SK-N-SH treated with all-trans-retinoic acid at 6 μM for 48 hours (cell line): ENCODE measurements around the gene SPTB.

ENCODE experiments used
- ATAC-seq: fragments of 200-7000 bp; cut with Tn5 transposase; 3 replicates; pipeline ENCODE4 v1.9.1; 2020; ENCODE audit warnings: mild to moderate bottlenecking, moderate library complexity
- ARNTL ChIP-seq: fragments of 450-650 bp; formaldehyde crosslinking; IDR thresholded peaks from 2 replicates; pipeline ENCODE4 v1.5.0; 2020; ENCODE audit warnings: low read depth, mild to moderate bottlenecking, moderate library complexity, borderline replicate concordance
- BACH2 ChIP-seq: fragments of 250-450 bp; sonication (Bioruptor Pico); IDR thresholded peaks from 2 replicates; pipeline ENCODE4 v1.9.0; 2021; ENCODE audit warnings: mild to moderate bottlenecking, borderline replicate concordance
- CSDC2 ChIP-seq: fragments of 250-450 bp; sonication (Bioruptor Pico); IDR thresholded peaks from 2 replicates; pipeline ENCODE4 v1.5.0; 2020; ENCODE audit warnings: mild to moderate bottlenecking, moderate library complexity
- ESRRG ChIP-seq: fragments of 250-450 bp; sonication (Bioruptor Pico); IDR thresholded peaks from 2 replicates; pipeline ENCODE4 v1.6.1; 2021; ENCODE audit warnings: mild to moderate bottlenecking
- GLIS3 ChIP-seq: fragments of 250-450 bp; sonication (Bioruptor Pico); IDR thresholded peaks from 2 replicates; pipeline ENCODE4 v1.5.0; 2020; ENCODE audit warnings: mild to moderate bottlenecking, moderate library complexity
- ISL1 ChIP-seq: fragments of 250-450 bp; sonication (Bioruptor Pico); IDR thresholded peaks from 2 replicates; pipeline ENCODE4 v2.1.2; 2022; ENCODE audit warnings: mild to moderate bottlenecking, moderate library complexity
- OSR1 ChIP-seq: fragments of 250-450 bp; sonication (Bioruptor Pico); IDR thresholded peaks from 2 replicates; pipeline ENCODE4 v1.8.0; 2022; ENCODE audit warnings: moderate library complexity, mild to moderate bottlenecking, inconsistent platforms
- PPARA ChIP-seq: fragments of 250-450 bp; sonication (Bioruptor Pico); IDR thresholded peaks from 2 replicates; pipeline ENCODE4 v1.5.0; 2020; ENCODE audit warnings: mild to moderate bottlenecking, borderline replicate concordance
- SNAI2 ChIP-seq: fragments of 250-450 bp; sonication (Bioruptor Pico); IDR thresholded peaks from 2 replicates; pipeline ENCODE4 v1.5.0; 2020; ENCODE audit warnings: mild to moderate bottlenecking, moderate library complexity
- TCF4 ChIP-seq: fragments of 250-450 bp; sonication (Bioruptor Pico); IDR thresholded peaks from 2 replicates; pipeline ENCODE4 v1.8.0; 2021; ENCODE audit warnings: mild to moderate bottlenecking, moderate library complexity, borderline replicate concordance
- TOX ChIP-seq: fragments of 250-450 bp; sonication (Bioruptor Pico); IDR thresholded peaks from 2 replicates; pipeline ENCODE4 v1.8.0; 2021; ENCODE audit warnings: mild to moderate bottlenecking, moderate library complexity, borderline replicate concordance
- ZC3H10 ChIP-seq: fragments of 250-450 bp; sonication (Bioruptor Pico); IDR thresholded peaks from 2 replicates; pipeline ENCODE4 v1.5.1; 2021; ENCODE audit warnings: mild to moderate bottlenecking, moderate library complexity
- ZFP3 ChIP-seq: fragments of 250-450 bp; sonication (Bioruptor Pico); IDR thresholded peaks from 2 replicates; pipeline ENCODE4 v1.5.0; 2020; ENCODE audit warnings: mild to moderate bottlenecking, moderate library complexity
- ZFP30 ChIP-seq: fragments of 450-650 bp; formaldehyde crosslinking; IDR thresholded peaks from 2 replicates; pipeline ENCODE4 v1.5.0; 2022; ENCODE audit warnings: mild to moderate bottlenecking, moderate library complexity
- ZNF565 ChIP-seq: fragments of 450-650 bp; formaldehyde crosslinking; conservative IDR thresholded peaks from 2 replicates; pipeline ENCODE4 v1.5.0; 2020; ENCODE audit warnings: low read depth, mild to moderate bottlenecking, moderate library complexity
- ZNF70 ChIP-seq: fragments of 450-650 bp; formaldehyde crosslinking; IDR thresholded peaks from 2 replicates; pipeline ENCODE4 v1.5.0; 2020; ENCODE audit warnings: mild to moderate bottlenecking, moderate library complexity
- ZNF8 ChIP-seq: fragments of 450-650 bp; formaldehyde crosslinking; IDR thresholded peaks from 2 replicates; pipeline ENCODE4 v1.5.0; 2020; ENCODE audit warnings: mild to moderate bottlenecking, moderate library complexity
- TF ChIP-seq, protein P1 (sequence below): fragments of 250-450 bp; sonication (Bioruptor Pico); IDR thresholded peaks from 2 replicates; pipeline ENCODE4 v1.8.0; 2021; ENCODE audit warnings: low read depth, mild to moderate bottlenecking, moderate library complexity, borderline replicate concordance
- TF ChIP-seq, protein P2 (sequence below): fragments of 250-450 bp; sonication (Bioruptor Pico); IDR thresholded peaks from 2 replicates; pipeline ENCODE4 v1.8.0; 2020; ENCODE audit warnings: mild to moderate bottlenecking, moderate library complexity, borderline replicate concordance
- TF ChIP-seq, protein P3 (sequence below): fragments of 250-450 bp; sonication (Bioruptor Pico); IDR thresholded peaks from 2 replicates; pipeline ENCODE4 v1.5.1; 2020; ENCODE audit warnings: low read depth, mild to moderate bottlenecking, moderate library complexity
- TF ChIP-seq, protein P4 (sequence below): fragments of 250-450 bp; sonication (Bioruptor Pico); IDR thresholded peaks from 2 replicates; pipeline ENCODE4 v1.5.0; 2020; ENCODE audit warnings: mild to moderate bottlenecking, moderate library complexity
- TF ChIP-seq, protein P5 (sequence below): fragments of 250-450 bp; sonication (Bioruptor Pico); IDR thresholded peaks from 2 replicates; pipeline ENCODE4 v1.5.1; 2021; ENCODE audit warnings: mild to moderate bottlenecking, moderate library complexity

Gene SPTB

DNA sequence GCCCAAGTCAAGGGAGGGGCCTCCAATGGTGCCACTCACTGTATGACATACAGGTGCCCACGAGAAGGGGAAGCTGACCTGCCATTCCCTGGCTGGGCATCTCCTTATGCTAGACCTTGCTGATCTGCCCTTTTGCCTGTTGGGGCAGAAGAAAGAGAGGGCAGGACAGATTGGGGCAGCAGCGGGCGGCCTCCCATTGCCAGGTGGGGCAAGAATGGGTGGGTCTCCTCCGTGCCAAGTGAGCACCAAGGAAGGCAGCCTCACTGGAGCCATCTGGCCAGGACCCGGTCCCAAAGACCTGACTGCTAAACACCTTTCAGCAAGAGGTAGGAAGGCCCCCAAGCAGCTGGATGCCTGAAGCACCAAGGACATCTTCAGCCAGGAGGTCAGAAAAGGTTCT, 125.0 kb downstream of the SPTB start:
- TF ChIP-seq SNAI2 (CRISPR knock-in tag) (no peak), ISL1 (no peak), ARNTL (no peak), ESRRG (CRISPR knock-in tag) (no peak), PPARA (CRISPR knock-in tag) (no peak), ZFP3 (CRISPR knock-in tag) (no peak), TCF4 (CRISPR knock-in tag) (no peak), ZC3H10 (CRISPR knock-in tag) (no peak), BACH2 (CRISPR knock-in tag) (no peak), TOX (no peak), ZNF8 (CRISPR knock-in tag) (no peak), OSR1 (CRISPR knock-in tag) (no peak), CSDC2 (no peak), GLIS3 (CRISPR knock-in tag) (no peak), ZNF565 (CRISPR knock-in tag) (no peak)
- TF ChIP-seq, protein P1, sequence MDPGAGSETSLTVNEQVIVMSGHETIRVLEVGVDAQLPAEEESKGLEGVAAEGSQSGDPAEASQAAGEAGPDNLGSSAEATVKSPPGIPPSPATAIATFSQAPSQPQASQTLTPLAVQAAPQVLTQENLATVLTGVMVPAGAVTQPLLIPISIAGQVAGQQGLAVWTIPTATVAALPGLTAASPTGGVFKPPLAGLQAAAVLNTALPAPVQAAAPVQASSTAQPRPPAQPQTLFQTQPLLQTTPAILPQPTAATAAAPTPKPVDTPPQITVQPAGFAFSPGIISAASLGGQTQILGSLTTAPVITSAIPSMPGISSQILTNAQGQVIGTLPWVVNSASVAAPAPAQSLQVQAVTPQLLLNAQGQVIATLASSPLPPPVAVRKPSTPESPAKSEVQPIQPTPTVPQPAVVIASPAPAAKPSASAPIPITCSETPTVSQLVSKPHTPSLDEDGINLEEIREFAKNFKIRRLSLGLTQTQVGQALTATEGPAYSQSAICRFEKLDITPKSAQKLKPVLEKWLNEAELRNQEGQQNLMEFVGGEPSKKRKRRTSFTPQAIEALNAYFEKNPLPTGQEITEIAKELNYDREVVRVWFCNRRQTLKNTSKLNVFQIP, result no peak
- TF ChIP-seq, protein P2, sequence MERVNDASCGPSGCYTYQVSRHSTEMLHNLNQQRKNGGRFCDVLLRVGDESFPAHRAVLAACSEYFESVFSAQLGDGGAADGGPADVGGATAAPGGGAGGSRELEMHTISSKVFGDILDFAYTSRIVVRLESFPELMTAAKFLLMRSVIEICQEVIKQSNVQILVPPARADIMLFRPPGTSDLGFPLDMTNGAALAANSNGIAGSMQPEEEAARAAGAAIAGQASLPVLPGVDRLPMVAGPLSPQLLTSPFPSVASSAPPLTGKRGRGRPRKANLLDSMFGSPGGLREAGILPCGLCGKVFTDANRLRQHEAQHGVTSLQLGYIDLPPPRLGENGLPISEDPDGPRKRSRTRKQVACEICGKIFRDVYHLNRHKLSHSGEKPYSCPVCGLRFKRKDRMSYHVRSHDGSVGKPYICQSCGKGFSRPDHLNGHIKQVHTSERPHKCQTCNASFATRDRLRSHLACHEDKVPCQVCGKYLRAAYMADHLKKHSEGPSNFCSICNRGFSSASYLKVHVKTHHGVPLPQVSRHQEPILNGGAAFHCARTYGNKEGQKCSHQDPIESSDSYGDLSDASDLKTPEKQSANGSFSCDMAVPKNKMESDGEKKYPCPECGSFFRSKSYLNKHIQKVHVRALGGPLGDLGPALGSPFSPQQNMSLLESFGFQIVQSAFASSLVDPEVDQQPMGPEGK (CRISPR knock-in tag), result no peak
- TF ChIP-seq, protein P3, sequence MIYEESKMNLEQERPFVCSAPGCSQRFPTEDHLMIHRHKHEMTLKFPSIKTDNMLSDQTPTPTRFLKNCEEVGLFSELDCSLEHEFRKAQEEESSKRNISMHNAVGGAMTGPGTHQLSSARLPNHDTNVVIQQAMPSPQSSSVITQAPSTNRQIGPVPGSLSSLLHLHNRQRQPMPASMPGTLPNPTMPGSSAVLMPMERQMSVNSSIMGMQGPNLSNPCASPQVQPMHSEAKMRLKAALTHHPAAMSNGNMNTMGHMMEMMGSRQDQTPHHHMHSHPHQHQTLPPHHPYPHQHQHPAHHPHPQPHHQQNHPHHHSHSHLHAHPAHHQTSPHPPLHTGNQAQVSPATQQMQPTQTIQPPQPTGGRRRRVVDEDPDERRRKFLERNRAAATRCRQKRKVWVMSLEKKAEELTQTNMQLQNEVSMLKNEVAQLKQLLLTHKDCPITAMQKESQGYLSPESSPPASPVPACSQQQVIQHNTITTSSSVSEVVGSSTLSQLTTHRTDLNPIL (CRISPR knock-in tag), result no peak
- TF ChIP-seq, all 23 proteins: peak for 0
- no peak for ATAC-seq

DNA sequence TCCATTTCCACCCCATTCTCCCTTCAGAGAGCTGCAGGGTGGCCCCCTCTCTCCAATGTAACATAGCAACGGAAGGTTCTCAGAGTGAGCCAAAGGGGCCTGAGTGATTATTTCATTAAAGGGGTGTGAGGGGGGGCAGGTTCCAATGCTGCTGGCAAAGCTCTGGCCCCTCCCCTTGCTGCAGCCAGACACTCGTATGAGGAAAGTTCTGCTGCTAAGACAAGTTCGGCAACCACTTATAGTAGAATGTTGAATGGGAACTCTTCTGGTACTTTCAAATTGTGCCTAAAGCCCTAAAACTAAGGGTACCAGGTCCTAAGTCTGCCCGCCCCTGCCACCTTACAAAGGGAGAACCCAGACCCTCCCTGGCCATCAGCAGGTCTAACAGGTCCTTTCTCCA, 125.7 kb downstream of the SPTB start:
- ATAC-seq, result no peak
- no peak for TF ChIP-seq CSDC2
- no peak for TF ChIP-seq ISL1
- TF ChIP-seq, all 23 proteins: peak for 0

DNA sequence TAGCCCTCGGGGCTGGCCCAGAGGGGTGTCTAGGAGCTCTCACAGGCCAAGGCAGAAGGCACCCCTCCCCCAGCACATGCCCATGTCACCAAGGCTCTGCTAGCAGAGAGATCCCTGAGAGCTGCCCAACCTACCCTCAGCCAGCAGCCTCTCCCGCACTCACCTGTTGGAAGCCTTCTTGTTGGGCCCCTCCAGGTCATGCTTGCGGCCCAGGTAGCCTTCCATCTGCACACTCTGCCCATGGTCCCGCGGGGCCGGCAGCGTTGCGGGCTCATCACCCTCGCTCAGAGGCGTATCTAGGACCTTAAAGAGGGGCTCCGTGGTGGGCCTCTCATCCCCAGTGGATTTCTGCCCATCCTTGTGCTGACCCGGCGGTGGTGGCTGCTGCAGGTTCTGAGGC, 126.3 kb downstream of the SPTB start:
- ATAC-seq, result no peak
- TF ChIP-seq, protein P4, sequence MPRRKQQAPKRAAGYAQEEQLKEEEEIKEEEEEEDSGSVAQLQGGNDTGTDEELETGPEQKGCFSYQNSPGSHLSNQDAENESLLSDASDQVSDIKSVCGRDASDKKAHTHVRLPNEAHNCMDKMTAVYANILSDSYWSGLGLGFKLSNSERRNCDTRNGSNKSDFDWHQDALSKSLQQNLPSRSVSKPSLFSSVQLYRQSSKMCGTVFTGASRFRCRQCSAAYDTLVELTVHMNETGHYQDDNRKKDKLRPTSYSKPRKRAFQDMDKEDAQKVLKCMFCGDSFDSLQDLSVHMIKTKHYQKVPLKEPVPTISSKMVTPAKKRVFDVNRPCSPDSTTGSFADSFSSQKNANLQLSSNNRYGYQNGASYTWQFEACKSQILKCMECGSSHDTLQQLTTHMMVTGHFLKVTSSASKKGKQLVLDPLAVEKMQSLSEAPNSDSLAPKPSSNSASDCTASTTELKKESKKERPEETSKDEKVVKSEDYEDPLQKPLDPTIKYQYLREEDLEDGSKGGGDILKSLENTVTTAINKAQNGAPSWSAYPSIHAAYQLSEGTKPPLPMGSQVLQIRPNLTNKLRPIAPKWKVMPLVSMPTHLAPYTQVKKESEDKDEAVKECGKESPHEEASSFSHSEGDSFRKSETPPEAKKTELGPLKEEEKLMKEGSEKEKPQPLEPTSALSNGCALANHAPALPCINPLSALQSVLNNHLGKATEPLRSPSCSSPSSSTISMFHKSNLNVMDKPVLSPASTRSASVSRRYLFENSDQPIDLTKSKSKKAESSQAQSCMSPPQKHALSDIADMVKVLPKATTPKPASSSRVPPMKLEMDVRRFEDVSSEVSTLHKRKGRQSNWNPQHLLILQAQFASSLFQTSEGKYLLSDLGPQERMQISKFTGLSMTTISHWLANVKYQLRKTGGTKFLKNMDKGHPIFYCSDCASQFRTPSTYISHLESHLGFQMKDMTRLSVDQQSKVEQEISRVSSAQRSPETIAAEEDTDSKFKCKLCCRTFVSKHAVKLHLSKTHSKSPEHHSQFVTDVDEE (CRISPR knock-in tag), result no peak
- TF ChIP-seq BACH2 (CRISPR knock-in tag) (no peak), ARNTL (no peak), SNAI2 (CRISPR knock-in tag) (no peak), ZNF565 (CRISPR knock-in tag) (no peak), ZC3H10 (CRISPR knock-in tag) (no peak), ISL1 (no peak), ZFP30 (CRISPR knock-in tag) (no peak), ZNF70 (CRISPR knock-in tag) (no peak), TOX (no peak), ZFP3 (CRISPR knock-in tag) (no peak), GLIS3 (CRISPR knock-in tag) (no peak), TCF4 (CRISPR knock-in tag) (no peak), OSR1 (CRISPR knock-in tag) (no peak), ZNF8 (CRISPR knock-in tag) (no peak)
- TF ChIP-seq, protein P3 (CRISPR knock-in tag), result no peak
- TF ChIP-seq, protein P2 (CRISPR knock-in tag), result no peak
- TF ChIP-seq, protein P5, sequence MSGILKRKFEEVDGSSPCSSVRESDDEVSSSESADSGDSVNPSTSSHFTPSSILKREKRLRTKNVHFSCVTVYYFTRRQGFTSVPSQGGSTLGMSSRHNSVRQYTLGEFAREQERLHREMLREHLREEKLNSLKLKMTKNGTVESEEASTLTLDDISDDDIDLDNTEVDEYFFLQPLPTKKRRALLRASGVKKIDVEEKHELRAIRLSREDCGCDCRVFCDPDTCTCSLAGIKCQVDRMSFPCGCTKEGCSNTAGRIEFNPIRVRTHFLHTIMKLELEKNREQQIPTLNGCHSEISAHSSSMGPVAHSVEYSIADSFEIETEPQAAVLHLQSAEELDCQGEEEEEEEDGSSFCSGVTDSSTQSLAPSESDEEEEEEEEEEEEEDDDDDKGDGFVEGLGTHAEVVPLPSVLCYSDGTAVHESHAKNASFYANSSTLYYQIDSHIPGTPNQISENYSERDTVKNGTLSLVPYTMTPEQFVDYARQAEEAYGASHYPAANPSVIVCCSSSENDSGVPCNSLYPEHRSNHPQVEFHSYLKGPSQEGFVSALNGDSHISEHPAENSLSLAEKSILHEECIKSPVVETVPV (CRISPR knock-in tag), result no peak
- TF ChIP-seq, all 23 proteins: peak for 0
